Spinal cord (tissue), 10 donors: ENCODE data around the gene CHERP. TPM values are rescaled to one million over a fixed set of nuclear protein-coding genes. Genes with fewer than 3 reads are reported as not detected.
"Not testable (repeated sequence)": the region's sequence is repeated elsewhere in the genome, so short reads cannot be mapped to it uniquely, and the experiment has no call there.

ENCODE experiments used
- DNase-seq, 6 donors: peaks; one replicate each; pipeline versions ENCODE4 v3.0.0 to v3.0.0-alpha.2; 2013 to 2015; ENCODE audit warnings: low spot score in 6 of 6, low read depth in 4 of 6
- H3K27ac ChIP-seq: one replicate; pipeline ENCODE4 v1.5.1; 2013; ENCODE audit warnings: low read depth, low read length, control low read depth
- H3K27me3 ChIP-seq: one replicate; pipeline ENCODE4 v1.6.1; 2013; ENCODE audit warnings: low read length; ENCODE audit not compliant: control insufficient read depth, insufficient read depth
- H3K36me3 ChIP-seq: one replicate; pipeline ENCODE4 v1.6.1; 2013; ENCODE audit warnings: low read length; ENCODE audit not compliant: control insufficient read depth, insufficient read depth
- H3K4me1 ChIP-seq: one replicate; pipeline ENCODE4 v1.6.1; 2013; ENCODE audit warnings: low read length; ENCODE audit not compliant: control insufficient read depth, insufficient read depth
- H3K4me3 ChIP-seq: one replicate; pipeline ENCODE4 v1.5.1; 2013; ENCODE audit warnings: low read depth, low read length, control low read depth
- H3K9me3 ChIP-seq: one replicate; pipeline ENCODE4 v1.6.1; 2013; ENCODE audit warnings: low read length; ENCODE audit not compliant: control insufficient read depth, insufficient read depth
- WGBS: methylation state at CpG from one replicate; pipeline ENCODE4 v1.1.5; 2013; ENCODE audit warnings: missing lambda C conversion rate; ENCODE audit not compliant: insufficient coverage; 5-methylcytosine and 5-hydroxymethylcytosine counted together
- polyA plus RNA-seq, 2 donors: library from polyadenylated mRNA; unstranded; fragments of 120-200 nt; gene quantifications; one replicate each; pipeline ENCODE4 v1.2.1, GENCODE V29; 2013; ENCODE audit not compliant: insufficient read length in 2 of 2
- total RNA-seq, 2 donors: library from RNA; depleted of rRNA in 1 of 2; stranded (reverse); fragments of 120-200 nt in 1 of 2; fragments of >200 nt in 1 of 2; gene quantifications; one replicate each; pipeline versions ENCODE4 v1.2.3 to v1.2.4, GENCODE V29; 2013 to 2014
- donor health status: healthy.

Gene CHERP
- total and polyA plus RNA-seq, 4 donors, result 6.2 to 58.3 (median 33.6) TPM

- DNase-seq, result no peak
- H3K4me3 ChIP-seq, result peak overlapping the region; percentile 95
- peak overlapping the region; percentile 25 for H3K27ac ChIP-seq
- WGBS, result 40% methylated on average over 11 of the region's 16 CpGs
- peaks cover 7% of the 10 kb centered on the region for H3K36me3 ChIP-seq
- H3K9me3 ChIP-seq, result no peaks in the 10 kb centered on the region
- no peaks in the 10 kb centered on the region for H3K27me3 ChIP-seq
- peaks cover 12% of the 10 kb centered on the region for H3K4me1 ChIP-seq
These were observed 45.6 kb downstream of the CHERP start for GRCh38 chr19:16496613-16496983.

- DNase-seq, result peak; percentile 93 to 100 (median 98)
- peak within 1 kb of the TSS; percentile 95 for H3K4me3 ChIP-seq
- under 1% methylated on average over 52 of the region's 52 CpGs for WGBS
- H3K36me3 ChIP-seq, result peaks cover 6% of the 10 kb centered on the region
- H3K9me3 ChIP-seq, result no peaks in the 10 kb centered on the region
- H3K27me3 ChIP-seq, result no peaks in the 10 kb centered on the region
- H3K27ac ChIP-seq, result peak within 1 kb of the TSS; percentile 25
- peaks cover 12% of the 10 kb centered on the region for H3K4me1 ChIP-seq
These were observed 46.1 kb downstream of the CHERP start, which contains the start of the genes C19orf44 and CALR3 for GRCh38 chr19:16495982-16496612. Gene C19orf44, plus strand, starts transcription at chr19:16496394. Its CDS starts 4,399 bp downstream, at chr19:16500793. Gene CALR3, minus strand, starts transcription at chr19:16496167. Its CDS starts 38 bp downstream, at chr19:16496129.

- peak in 1 of 6 donors; percentile 24 for DNase-seq
- not testable (repeated sequence) for H3K27me3 ChIP-seq, H3K9me3 ChIP-seq, H3K4me1 ChIP-seq, H3K36me3 ChIP-seq, H3K27ac ChIP-seq, H3K4me3 ChIP-seq
- no CpG with 5 or more reads among the region's 4 CpGs for WGBS
These were observed 55.8 kb downstream of the CHERP start for GRCh38 chr19:16486476-16486875.

- no peaks in the 10 kb centered on the region for H3K9me3 ChIP-seq
- no peak for DNase-seq
- no peaks in the 10 kb centered on the region for H3K4me1 ChIP-seq
- H3K36me3 ChIP-seq, result no peaks in the 10 kb centered on the region
- WGBS, result 100% methylated on average over 4 of the region's 7 CpGs
- H3K27ac ChIP-seq, result no peak overlapping the region
- H3K27me3 ChIP-seq, result peaks cover 5% of the 10 kb centered on the region
- no peak overlapping the region for H3K4me3 ChIP-seq
These were observed 59.5 kb downstream of the CHERP start for GRCh38 chr19:16482745-16483144.

- Histone ChIP-seq H3K4me3 (no peak overlapping the region), H3K9me3 (no peaks in the 10 kb centered on the region), H3K27me3 (no peaks in the 10 kb centered on the region), H3K27ac (no peak overlapping the region), H3K4me1 (peaks cover 3% of the 10 kb centered on the region), H3K36me3 (no peaks in the 10 kb centered on the region)
- no peak for DNase-seq
- WGBS, result 100% methylated on average over 1 of the region's 1 CpG
These were observed 64.9 kb downstream of the CHERP start for GRCh38 chr19:16477311-16477710.

- no peaks in the 10 kb centered on the region for H3K27me3 ChIP-seq
- DNase-seq, result no peak
- H3K27ac ChIP-seq, result no peak overlapping the region
- WGBS, result 63% methylated on average over 3 of the region's 3 CpGs
- peaks cover 6% of the 10 kb centered on the region for H3K4me1 ChIP-seq
- H3K36me3 ChIP-seq, result no peaks in the 10 kb centered on the region
- no peaks in the 10 kb centered on the region for H3K9me3 ChIP-seq
- no peak overlapping the region for H3K4me3 ChIP-seq
These were observed 65.8 kb downstream of the CHERP start for GRCh38 chr19:16476401-16476800.

GRCh38 chr19:16473875-16474392 is 68.3 kb downstream of the CHERP start:
- Histone ChIP-seq H3K4me3 (no peak overlapping the region), H3K27ac (no peak overlapping the region), H3K27me3 (no peaks in the 10 kb centered on the region), H3K4me1 (peaks cover 26% of the 10 kb centered on the region), H3K9me3 (no peaks in the 10 kb centered on the region), H3K36me3 (peaks cover 4% of the 10 kb centered on the region)
- no peak for DNase-seq
- 96% methylated on average over 2 of the region's 13 CpGs for WGBS

GRCh38 chr19:16472992-16473391 is 69.2 kb downstream of the CHERP start:
- Histone ChIP-seq H3K36me3 (peaks cover 6% of the 10 kb centered on the region), H3K27me3 (no peaks in the 10 kb centered on the region), H3K4me3 (no peak overlapping the region), H3K9me3 (no peaks in the 10 kb centered on the region), H3K27ac (no peak overlapping the region), H3K4me1 (peaks cover 33% of the 10 kb centered on the region)
- DNase-seq, result no peak
- WGBS, result no CpG with 5 or more reads among the region's 2 CpGs

- Histone ChIP-seq H3K27ac (peak overlapping the region; percentile 75), H3K4me3 (peak overlapping the region; percentile 62), H3K4me1 (peaks cover 38% of the 10 kb centered on the region)
- WGBS, result no CpG with 5 or more reads among the region's 2 CpGs
- not testable (repeated sequence) for DNase-seq, H3K36me3 ChIP-seq, H3K27me3 ChIP-seq, H3K9me3 ChIP-seq
These were observed 69.7 kb downstream of the CHERP start for GRCh38 chr19:16472559-16472899.
